CD4-positive, alpha-beta T cell treated with Interleukin-15 for 4 hours (primary cell): ENCODE results near the gene CFAP298.
"Not testable (repeated sequence)": the region's sequence is repeated elsewhere in the genome, so short reads cannot be mapped to it uniquely, and the experiment has no call there.

Experiments
- DNase-seq: peaks from one replicate; pipeline ENCODE4 v3.0.0-alpha.2; 2020; ENCODE audit warnings: low spot score

The CFAP298 gene

DNA sequence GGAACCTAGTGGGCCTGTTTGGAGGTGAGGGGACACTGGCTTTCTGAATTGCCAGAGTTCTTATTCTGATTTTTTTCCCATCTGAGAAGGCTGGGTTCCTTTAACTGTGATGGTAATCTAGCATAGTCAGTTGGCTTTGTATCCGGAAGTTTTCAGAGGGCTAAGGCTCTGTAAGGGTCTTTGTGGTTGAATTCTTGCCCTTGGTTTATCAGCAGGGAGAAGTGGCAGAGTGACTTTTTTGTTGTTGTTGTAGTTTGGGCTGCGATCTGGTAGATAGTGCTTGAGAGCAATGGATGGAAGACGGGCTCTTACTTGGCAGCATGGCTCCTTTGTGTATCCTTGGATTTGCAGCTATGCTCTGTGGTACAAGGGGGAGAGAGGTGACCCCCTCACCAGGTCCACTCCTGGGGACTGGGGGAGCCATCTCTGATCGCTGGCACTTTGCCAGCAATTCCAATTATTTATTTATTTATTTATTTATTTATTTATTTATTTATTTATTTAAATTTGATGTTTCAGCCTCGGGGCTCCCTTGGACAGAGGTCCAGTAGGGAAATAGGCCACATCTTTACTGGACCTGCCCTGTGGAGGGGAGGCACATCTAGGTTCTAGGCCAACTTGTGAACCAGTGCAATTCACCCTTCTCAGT is 45.3 kb downstream of the CFAP298 start:
- no peak for DNase-seq

DNA sequence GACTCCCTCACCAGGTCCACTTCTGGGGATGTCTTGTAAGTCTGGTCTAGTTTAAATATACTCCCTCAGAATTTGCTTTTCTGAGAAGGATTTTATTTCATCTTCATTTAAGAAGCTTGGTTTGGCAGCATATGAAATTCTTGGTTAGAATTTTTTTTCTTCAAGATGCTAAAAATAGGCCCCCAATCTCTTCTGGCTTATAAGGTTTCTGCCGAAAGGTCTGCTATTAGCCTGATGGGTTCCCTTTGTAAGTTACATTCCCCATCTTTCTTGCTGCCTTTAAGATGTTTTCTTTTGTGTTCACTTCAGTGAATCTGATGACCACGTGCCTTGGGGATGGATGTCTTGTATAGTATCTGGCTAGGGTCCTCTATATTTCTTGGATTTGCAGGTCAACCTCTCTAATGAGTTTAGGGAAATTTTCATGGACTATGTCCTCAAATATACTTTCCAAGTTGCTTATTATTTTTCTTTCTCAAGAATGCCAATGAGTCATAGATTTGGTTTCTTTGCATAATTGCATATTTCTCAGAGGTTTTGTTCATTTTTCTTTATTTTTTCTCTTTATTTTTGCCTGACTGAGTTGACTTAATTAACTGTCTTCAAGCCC is 46.2 kb downstream of the CFAP298 start:
- no peak for DNase-seq

DNA sequence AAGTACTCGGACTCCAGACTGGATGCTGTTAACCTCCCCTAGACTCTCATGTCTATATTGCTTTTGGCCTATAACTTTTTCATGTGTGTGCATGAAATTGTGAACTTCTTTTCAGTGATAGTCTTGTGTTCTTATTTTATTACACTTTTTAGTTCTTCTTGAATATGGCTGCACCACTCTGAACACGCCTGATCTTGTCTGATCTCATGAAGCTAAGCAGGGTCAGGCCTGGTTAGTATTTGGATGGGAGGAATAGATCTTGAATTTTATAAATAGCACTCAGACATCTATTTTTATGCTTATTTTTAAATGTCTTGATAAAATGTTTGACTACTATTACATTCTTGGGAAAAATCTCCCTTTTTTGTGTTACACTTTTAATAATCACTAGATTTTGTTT is 49.3 kb downstream of the CFAP298 start:
- DNase-seq: no peak

DNA sequence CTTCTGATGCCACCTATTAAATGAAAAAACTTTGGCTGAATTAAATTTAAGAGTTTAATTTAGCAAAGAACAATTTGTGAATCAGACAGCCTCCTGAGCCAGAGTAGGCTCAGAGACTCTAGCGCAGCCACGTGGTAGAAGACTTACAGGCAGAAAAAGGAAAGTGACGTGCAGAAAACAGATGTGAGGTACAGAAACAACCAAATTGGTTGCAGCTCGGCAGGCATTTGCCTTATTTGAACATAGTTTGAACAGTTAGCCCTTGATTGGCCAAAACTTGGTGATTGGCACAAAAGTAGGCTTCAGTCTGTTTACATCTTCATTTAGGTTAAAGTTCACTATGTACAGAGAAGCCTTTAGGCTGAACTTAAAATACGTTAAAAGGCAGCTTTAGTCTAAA is 49.8 kb downstream of the CFAP298 start:
- no peak for DNase-seq

DNA sequence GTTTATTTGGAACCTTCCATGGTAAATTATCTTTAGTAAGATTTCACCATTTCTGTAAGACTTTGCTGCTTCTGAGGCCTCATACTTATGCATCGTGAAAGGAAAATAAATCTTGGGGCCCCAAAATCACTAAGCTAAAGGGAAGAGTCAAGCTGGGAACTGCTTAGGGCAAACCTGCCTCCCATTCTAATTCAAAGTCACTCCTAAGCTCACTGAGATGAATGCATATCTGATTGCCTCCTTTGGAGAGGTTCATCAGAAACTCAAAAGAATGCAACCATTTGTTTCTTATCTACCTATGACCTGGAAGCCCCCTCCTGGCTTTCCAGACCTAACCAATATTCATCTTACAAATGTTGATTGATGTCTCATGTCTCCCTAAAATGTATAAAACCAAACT is 50.7 kb downstream of the CFAP298 start:
- DNase-seq: not testable (repeated sequence)

DNA sequence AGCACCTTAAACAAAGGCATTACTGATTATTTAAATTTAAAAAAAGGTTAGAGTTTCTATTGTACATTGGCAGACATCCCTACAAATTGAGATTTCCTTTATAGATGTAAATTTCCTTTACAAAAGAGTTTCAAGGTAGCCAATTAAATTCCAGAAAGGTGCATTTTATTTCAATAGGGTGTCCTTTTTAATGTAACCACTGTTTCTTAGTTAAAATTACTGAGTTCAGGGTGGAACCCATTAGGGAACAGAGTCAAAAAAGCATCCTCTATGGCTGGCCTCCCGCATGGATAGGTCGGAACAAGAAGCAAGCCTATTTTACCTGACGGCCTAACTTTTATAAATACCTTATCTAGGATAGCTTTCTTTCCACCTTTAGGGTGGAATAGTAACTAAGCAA is 51.3 kb downstream of the CFAP298 start:
- no peak for DNase-seq

DNA sequence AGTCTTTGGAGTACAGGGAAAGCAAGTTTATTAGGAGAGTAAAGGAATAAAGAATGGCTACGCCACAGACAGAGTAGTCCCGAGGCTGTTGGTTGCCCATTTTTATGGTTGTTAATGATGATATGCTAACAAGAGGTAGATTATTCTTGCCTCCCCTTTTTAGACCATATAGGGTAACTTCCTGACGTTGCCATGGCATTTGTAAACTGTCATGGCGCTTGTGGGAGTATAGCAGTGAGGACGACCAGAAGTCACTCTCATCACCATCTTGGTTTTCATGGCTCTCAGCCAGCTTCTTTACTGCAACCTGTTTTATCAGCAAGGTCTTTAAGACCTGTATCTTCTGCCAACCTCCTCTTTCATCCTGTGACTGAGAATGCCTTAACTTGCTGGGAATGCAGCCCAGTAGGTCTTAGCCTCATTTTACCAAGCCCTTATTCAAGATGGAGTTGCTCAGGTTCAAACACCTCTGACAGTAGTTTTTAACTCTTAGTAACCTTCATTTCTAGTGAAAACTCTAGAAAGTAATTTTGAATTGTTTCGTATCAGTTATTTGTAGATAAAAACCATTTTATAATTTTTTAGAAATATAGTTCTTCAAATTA is 53.1 kb downstream of the CFAP298 start:
- no peak for DNase-seq

DNA sequence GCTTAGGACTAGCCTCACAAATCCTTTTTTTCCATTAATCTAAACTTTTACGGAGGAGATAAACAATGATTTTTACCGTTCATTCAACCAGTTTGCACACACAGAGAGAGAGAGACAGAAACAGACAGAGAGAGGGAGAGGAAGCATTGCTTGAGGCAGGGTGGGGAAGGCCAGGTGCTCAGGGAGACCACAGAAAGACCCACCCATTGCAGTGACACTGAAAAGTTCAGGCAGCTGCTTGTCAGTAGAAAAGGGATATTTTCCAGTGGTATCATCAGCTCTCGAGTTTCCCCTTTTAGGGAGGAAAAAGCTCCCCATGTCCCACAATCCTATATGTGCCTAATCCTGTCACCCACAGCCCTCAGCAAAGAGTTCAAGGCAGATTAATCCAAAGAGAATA is 54.1 kb downstream of the CFAP298 start:
- no peak for DNase-seq

DNA sequence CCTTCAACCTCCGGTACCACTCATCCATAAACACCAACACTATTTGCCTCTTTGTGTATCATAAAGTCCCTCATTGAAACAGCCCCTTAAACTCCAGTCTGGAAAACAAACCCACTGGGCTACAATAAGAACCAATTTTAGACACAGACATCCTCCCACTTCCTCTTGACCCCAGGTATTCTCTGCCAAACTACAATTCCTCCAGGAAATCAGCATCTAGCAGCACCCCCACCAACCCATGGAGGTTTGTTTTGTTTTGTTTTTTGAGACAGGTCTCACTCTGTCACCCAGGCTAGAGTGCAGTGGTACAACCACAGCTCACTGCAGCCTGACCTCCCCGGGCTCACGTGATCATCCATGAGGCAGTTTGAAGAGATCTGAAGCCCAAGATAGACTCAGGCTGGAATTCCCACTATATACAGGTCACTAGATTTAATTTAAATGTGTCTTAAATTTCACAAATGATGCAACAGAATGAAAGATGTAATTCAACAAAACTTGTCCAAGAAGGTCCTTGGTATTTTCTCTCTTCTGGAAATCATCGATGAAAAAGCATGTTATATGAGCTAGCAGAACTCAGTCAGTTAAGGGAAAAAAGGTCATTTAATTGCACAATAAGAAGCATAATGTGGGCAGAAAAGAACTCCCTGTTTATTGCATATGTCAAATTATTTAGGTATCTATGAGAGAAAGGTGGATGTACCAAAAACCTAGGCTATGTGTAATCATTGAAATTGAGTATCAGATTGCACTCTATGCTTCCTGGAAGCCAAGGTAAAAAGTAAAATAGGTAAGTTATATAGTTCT is 57.1 kb downstream of the CFAP298 start:
- DNase-seq: no peak

DNA sequence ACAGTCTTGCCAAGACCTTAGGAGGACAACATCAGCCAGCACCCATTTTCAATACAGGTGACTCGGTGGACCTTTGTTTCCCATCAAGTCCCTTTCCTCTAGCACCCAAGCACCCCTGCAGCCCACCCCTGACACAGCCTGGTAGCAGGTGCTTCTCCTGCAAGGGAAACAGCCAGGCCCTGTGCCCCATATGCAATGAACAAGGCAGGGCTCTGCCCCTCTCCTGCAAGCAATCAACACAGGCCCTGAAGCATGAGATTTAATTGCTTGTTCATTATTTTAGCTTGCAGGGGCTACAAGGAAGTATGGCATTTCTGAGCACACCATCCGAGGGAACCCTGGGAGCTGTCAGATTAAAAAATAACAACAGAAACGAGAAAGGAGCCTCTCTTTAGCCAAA is 62.3 kb downstream of the CFAP298 start:
- no peak for DNase-seq

DNA sequence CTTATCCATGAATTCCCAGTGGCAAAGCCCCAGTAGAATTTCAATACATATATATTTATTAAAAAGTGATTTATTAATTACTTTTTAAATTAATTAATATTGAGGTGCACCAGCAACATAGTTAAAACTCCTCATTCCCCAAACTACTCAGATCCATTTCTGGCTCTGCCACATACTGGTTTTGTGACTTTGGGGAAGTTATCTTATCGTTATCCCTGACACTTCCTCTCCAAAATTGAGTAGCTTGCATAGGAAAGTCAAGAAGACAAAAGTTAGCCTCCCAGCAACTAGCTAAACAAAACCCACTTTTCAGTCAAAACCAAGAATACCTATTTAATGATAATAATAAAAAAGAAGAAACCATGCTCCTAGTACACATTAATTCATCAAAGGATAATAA is 62.7 kb downstream of the CFAP298 start:
- DNase-seq: no peak
